Bone marrow (tissue), 2 donors: ENCODE results near the gene RNF157.
A peak's percentile ranks its signal among the peaks of the same experiment; 100 is the strongest.

Experiments
- DNase-seq, 2 donors: peaks; one replicate each; lab custom pipeline; 2025; lab: John Stamatoyannopoulos, UW

RNF157 gene

DNA sequence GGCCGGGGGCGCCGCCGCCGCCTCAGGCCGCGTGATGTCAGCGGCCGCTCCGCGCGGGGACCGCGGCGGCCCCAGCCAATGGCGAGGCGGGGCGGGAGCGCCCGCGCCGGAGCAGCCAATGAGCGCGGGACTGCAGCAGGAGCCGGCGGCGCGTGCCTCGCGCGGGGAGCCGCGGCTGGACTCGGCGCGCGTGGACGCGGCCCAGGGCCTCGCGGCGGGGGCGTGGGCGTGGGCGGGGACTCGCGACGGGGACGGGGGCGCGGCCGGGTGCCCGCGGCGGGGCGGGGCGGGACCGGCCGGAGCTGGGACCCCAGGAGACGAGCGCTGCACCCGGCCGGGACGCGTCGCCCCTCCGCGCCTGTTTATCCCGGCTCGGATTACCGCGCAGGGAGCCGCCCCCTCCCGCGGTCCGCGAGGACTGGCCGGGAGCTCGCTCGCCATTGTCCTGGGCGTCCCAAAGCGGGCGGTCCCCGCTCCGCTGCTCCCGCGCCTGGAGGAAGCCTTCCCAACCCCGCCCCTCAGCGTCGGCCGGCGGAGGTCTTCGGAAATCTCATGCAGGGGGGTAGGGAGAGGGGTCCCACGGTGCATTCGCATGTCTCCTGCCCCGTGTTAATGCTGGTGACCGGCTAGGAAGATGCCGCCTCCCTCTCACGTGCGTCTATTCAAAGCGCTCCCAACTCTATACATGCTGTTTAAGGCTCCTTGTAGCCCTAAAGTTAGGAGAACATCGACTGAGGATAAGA, at the start of gene RNF157:
Gene RNF157, minus strand, starts transcription at position 33 of the 743 bp plus-strand sequence. CDS start 253 bp downstream, outside the sequence.
- no peak for DNase-seq

- no peak for DNase-seq
Observed at GRCh38 chr17:76281573-76282371, 41.5 kb upstream of the RNF157 start.

- DNase-seq = no peak
Observed at GRCh38 chr17:76280650-76281049, 40.4 kb upstream of the RNF157 start.

- no peak for DNase-seq
Observed at GRCh38 chr17:76279742-76280287, 39.5 kb upstream of the RNF157 start.

GRCh38 chr17:76278952-76279741, 38.9 kb upstream of the RNF157 start:
- DNase-seq = peak; percentile 42 to 62

- no peak for DNase-seq
Observed at GRCh38 chr17:76278268-76278908, 38.1 kb upstream of the RNF157 start.

DNA sequence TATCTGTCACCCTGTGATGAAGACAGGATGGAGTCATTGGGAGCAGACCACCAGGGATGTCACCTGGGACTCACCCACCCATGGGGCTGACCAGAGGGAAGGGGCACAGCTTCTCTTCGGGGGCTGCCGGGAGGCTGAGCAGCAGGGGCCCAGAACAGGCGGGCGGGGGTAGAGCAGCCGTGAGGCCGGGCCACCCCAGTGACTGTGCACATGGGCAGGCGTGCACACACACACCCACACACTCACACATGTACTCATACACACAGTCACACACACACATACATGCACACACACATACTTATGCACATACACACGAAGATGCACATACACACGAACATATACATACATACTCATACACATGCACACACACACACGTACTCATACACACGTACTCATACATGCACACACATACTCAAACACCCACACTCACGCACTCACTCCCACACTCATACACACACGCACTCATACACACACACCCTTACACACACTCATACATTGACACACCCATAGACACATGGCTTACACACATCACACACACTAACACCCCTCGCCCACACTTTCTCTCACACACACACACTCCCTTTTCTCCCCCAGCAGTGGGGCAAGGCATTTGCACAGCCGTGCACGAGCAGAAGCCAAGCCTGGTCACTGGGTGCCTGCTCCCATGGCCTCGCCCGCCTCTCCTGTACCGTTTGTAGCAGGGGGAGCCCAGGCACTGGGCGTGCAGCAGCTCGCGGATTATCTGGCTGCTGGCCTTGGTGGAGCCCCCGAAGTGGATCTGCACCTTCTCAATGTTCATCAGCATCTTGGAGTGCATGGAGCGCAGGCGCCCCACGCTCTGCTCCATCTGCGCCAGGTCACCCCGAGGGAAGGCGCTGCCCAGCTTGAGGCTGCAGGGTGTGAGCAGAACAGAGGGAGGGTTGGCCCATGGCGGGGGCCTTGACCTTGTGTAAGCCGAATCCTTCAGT, 37.3 kb upstream of the RNF157 start:
- DNase-seq = no peak

GRCh38 chr17:76276461-76277299, 36.4 kb upstream of the RNF157 start:
- no peak for DNase-seq

DNA sequence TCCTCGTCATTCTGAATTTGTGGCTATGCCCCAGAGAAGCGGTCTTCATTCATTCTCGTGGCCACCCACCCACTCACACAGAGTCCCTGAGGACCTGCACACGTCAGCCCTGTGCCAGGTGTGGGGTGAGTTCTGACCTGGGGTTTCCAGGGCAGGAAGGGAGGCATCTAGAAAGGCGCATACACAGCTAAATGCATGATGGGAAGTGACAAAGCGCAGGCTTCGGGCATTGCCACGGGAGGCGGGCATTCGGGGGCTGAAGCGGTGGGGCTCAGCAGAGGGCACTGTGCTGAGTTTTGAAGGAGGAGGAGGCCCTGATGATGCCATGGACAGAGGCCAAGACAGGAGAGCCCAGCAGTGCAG, 35.8 kb upstream of the RNF157 start:
- no peak for DNase-seq

DNA sequence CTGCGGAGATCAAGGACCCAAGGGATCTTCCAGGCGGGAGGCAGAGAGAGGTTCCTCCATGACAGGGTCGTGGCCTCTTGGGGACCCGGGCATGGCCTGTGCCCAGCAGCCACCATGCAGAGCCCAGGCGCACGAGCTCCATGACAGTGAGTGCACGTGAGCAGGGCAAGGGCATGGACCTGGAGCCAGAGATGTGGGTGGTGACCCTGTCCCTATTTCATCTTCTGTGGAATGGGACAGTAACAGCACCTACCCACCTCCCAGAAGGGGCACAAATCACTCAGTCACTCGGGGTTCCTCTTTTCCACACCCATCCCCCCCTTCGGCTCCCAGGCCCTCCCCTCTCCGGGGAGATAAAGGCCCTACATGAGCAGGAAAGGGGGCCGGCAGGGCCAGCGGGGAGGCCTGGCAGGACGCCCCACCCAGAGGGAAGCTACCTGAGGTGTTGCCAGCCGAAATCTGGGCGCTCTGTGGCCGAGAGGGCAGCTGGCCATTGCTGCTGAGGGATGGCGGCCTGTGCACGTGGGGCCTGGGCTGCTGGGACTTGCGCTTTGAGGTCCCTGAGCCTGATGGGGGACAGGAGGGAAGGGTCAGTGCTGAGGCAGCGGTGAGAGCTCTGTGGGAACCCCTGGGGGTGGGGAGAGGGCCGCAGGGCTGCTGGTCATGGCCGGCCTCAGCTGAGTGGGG, 35.2 kb upstream of the RNF157 start:
- no peak for DNase-seq

GRCh38 chr17:76274112-76274956, 34.0 kb upstream of the RNF157 start:
- no peak for DNase-seq

DNA sequence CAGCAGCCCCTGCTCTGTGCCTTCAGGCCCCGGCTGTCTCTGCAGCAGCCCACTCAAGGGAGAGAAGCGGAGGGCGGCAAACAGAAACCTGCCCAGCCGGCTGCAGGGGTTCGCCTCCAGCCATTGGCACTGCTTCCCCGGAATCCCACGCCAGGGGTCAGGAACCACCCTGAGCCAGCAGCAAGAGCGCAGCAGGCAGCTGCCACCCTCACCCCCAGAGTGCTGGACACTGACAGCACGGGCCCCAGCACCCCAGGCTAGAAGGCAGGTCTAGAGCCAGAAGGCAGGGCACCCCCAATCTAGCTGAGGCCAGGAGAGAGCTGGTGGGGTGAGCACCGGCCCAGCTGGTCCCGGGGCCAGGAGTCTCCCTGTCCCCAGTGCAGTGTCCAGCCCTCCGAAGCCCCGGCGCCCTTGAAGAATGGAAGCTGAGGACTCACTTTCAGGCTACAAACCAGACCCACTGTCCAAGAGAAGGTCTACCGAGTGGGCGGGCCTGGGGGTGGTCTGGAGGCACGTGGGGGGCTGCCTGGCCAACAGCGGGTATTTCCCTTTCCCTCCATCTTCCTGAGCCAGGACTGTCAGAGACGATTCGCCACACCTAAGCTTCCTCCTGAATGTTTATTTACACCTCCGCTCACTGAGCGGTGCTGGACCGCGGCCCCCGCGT, 33.3 kb upstream of the RNF157 start:
- DNase-seq = no peak

GRCh38 chr17:76272541-76273444, 32.5 kb upstream of the RNF157 start:
- DNase-seq = peak; percentile 3 to 19

GRCh38 chr17:76271669-76272540, 31.6 kb upstream of the RNF157 start:
- no peak for DNase-seq
